ENCODE measurements around the gene AUTS2.

AUTS2 gene

GRCh38 chr7:69922026-69922803 lies 323.9 kb downstream of the AUTS2 start:
- Histone ChIP-seq H3K4me3 (ENCODE audit: low read depth, low read length) (no peak overlapping the region), H3K36me3 (ENCODE audit: control insufficient read depth in 2 of 2, insufficient read depth in 1 of 2, low read length in 2 of 2) (no peaks in the 10 kb centered on the region), H3K9me3 (ENCODE audit: control insufficient read depth, insufficient read depth, low read depth, low read length) (no peaks in the 10 kb centered on the region), H3K4me1 (ENCODE audit: control insufficient read depth, insufficient read depth, low read length) (peaks cover 26% of the 10 kb centered on the region), H3K27ac (ENCODE audit: extremely low read depth, low read depth, low read length) (no peak overlapping the region)
- POLR2A ChIA-PET: interaction anchor here (0.6 kb wide), 1 partner anchor 139 kb away, joined by 5 read pairs; no protein-coding TSS in a partner anchor
- no peak for TF ChIP-seq ZNF48 (tag by site-specific recombination; IDR thresholded peaks at IDR 0.05)
- peak; percentile 41 for TF ChIP-seq ZBTB44 (tag by site-specific recombination; IDR thresholded peaks at IDR 0.05)
- peak; percentile 88 for TF ChIP-seq FEZF1 (tag by site-specific recombination; IDR thresholded peaks at IDR 0.05)
- peak; percentile 66; the same call in 1 of the 2 replicates for TF ChIP-seq OSR2 (tag by site-specific recombination; IDR thresholded peaks at IDR 0.05)
- TF ChIP-seq ZNF202 (tag by site-specific recombination; IDR thresholded peaks at IDR 0.05; ENCODE audit: borderline replicate concordance): no peak
- peak; percentile 68 for TF ChIP-seq PRDM6 (tag by site-specific recombination; IDR thresholded peaks at IDR 0.05)
- CTCF ChIA-PET: no interaction called here

- H3K4me3 ChIP-seq (ENCODE audit: low read depth, low read length): no peak overlapping the region
- no peak for TF ChIP-seq ZNF214 (tag by site-specific recombination; IDR thresholded peaks at IDR 0.05; ENCODE audit: borderline replicate concordance)
- no peak for TF ChIP-seq MZF1 (tag by site-specific recombination; IDR thresholded peaks at IDR 0.05; ENCODE audit: borderline replicate concordance)
- TF ChIP-seq ZNF488 (tag by site-specific recombination; IDR thresholded peaks at IDR 0.05): no peak
- TF ChIP-seq ZNF114 (tag by site-specific recombination; IDR thresholded peaks at IDR 0.05): no peak
- no peaks in the 10 kb centered on the region for H3K9me3 ChIP-seq (ENCODE audit: control insufficient read depth, insufficient read depth, low read depth, low read length)
- ChIA-PET POLR2A (no interaction called here), CTCF (no interaction called here)
- H3K36me3 ChIP-seq (ENCODE audit: control insufficient read depth in 2 of 2, insufficient read depth in 1 of 2, low read length in 2 of 2): peaks cover 0 to 5% of the 10 kb centered on the region in 2 experiments; a peak in 1 of 3 replicates
- no peak overlapping the region for H3K27ac ChIP-seq (ENCODE audit: extremely low read depth, low read depth, low read length)
- no peaks in the 10 kb centered on the region; the same call in 1 of the 2 replicates for H3K4me1 ChIP-seq (ENCODE audit: control insufficient read depth, insufficient read depth, low read length)
Observed at GRCh38 chr7:69927461-69927860, 329.2 kb downstream of the AUTS2 start.

- ChIA-PET POLR2A (no interaction called here), CTCF (interaction anchor here (0.6 to 0.7 kb wide), 3 partner anchors 113 to 468 kb away, joined by 3 to 9 read pairs (median 4); no protein-coding TSS in a partner anchor)
- no peak overlapping the region for H3K27ac ChIP-seq (ENCODE audit: extremely low read depth, low read depth, low read length)
- 0 out of 2 replicates have a peak, but pooled peaks have one; percentile 1 for TF ChIP-seq ZIC2 (tag by site-specific recombination; IDR thresholded peaks at IDR 0.05)
- no peak for TF ChIP-seq ZNF654 (tag by site-specific recombination; IDR thresholded peaks at IDR 0.05; ENCODE audit: low read depth)
- no peak for TF ChIP-seq ZNF626 (tag by site-specific recombination; IDR thresholded peaks at IDR 0.05)
- no peak for TF ChIP-seq AEBP2 (tag by site-specific recombination; IDR thresholded peaks at IDR 0.05; ENCODE audit: borderline replicate concordance)
- TF ChIP-seq ZXDB (tag by site-specific recombination; IDR thresholded peaks at IDR 0.05): no peak
- peaks cover 0 to 5% of the 10 kb centered on the region in 2 experiments; a peak in 1 of 3 replicates for H3K36me3 ChIP-seq (ENCODE audit: control insufficient read depth in 2 of 2, insufficient read depth in 1 of 2, low read length in 2 of 2)
- H3K4me1 ChIP-seq (ENCODE audit: control insufficient read depth, insufficient read depth, low read length): no peaks in the 10 kb centered on the region; the same call in 1 of the 2 replicates
- H3K4me3 ChIP-seq (ENCODE audit: low read depth, low read length): no peak overlapping the region
- H3K9me3 ChIP-seq (ENCODE audit: control insufficient read depth, insufficient read depth, low read depth, low read length): no peaks in the 10 kb centered on the region
Observed at GRCh38 chr7:69928621-69929020, 330.3 kb downstream of the AUTS2 start.
